IMR-90 (cell line): ENCODE results near the gene NLRP14. TPM values are rescaled to one million over a fixed set of nuclear protein-coding genes. Genes with fewer than 3 reads are reported as not detected.
A peak's percentile ranks its signal among the peaks of the same experiment; 100 is the strongest.

ENCODE experiments used
- ATAC-seq: fragments of 200-7000 bp; cut with Tn5 transposase; 2 replicates; pipeline ENCODE4 v1.9.1; 2020; ENCODE audit warnings: low read depth, mild to moderate bottlenecking, moderate library complexity
- BruUV-seq: library from RNA; stranded (reverse); fragments of 400-500 nt; replicated peaks from 2 replicates; lab custom pipeline; 2021; lab: Mats Ljungman, UMichigan
- CTCF ChIA-PET: fragments of 300-600 bp; formaldehyde crosslinking; extraction: SDS; loops from one replicate; lab custom pipeline; 2021; ENCODE audit warnings: antibody characterized with exemption; lab: Yijun Ruan, JAX
- POLR2A ChIA-PET: fragments of 300-600 bp; sonication (Branson Sonifier 250); formaldehyde crosslinking; loops from one replicate; lab custom pipeline; 2022; ENCODE audit warnings: antibody characterized with exemption; ENCODE audit not compliant: unreplicated experiment; lab: Charles Lee
- DNase-seq: peaks from one replicate; pipeline ENCODE4 v3.0.0; 2013
- H2AFZ ChIP-seq: replicated peaks from 2 replicates; pipeline ENCODE3; 2013; ENCODE audit warnings: low read length, mild to moderate bottlenecking; ENCODE audit not compliant: poor library complexity
- H2AK5ac ChIP-seq: 2 replicates; pipeline ENCODE4 v1.6.1; 2013; ENCODE audit warnings: low read depth, low read length, inconsistent platforms
- H2AK9ac ChIP-seq: replicated peaks from 2 replicates; pipeline ENCODE3; 2013; ENCODE audit warnings: mild to moderate bottlenecking, low read depth, low read length, moderate library complexity; ENCODE audit not compliant: poor library complexity
- H2BK120ac ChIP-seq: 2 replicates; pipeline ENCODE4 v1.6.1; 2013; ENCODE audit warnings: low read depth, low read length, inconsistent platforms
- H2BK15ac ChIP-seq: 3 replicates; pipeline ENCODE4 v1.6.1; 2013; ENCODE audit warnings: low read depth, low read length, inconsistent platforms
- H2BK20ac ChIP-seq: 2 replicates; pipeline ENCODE4 v1.6.1; 2013; ENCODE audit warnings: low read depth, mild to moderate bottlenecking, inconsistent platforms, low read length, moderate library complexity
- H2BK5ac ChIP-seq: 2 replicates; pipeline ENCODE4 v1.6.1; 2013; ENCODE audit warnings: mild to moderate bottlenecking, low read depth, low read length, inconsistent platforms; ENCODE audit not compliant: poor library complexity, severe bottlenecking
- H3K14ac ChIP-seq: replicated peaks from 2 replicates; pipeline ENCODE4 v1.6.1; 2013; ENCODE audit warnings: low read depth, low read length, inconsistent platforms
- H3K18ac ChIP-seq: 2 replicates; pipeline ENCODE4 v1.6.1; 2013; ENCODE audit warnings: low read depth, low read length, control low read depth
- H3K23ac ChIP-seq: 2 replicates; pipeline ENCODE4 v1.6.1; 2013; ENCODE audit warnings: low read depth, low read length, inconsistent platforms
- H3K27ac ChIP-seq: 2 replicates; pipeline ENCODE4 v1.5.1; 2013; ENCODE audit warnings: mild to moderate bottlenecking, control low read depth, low read length; ENCODE audit not compliant: insufficient read depth
- H3K27me3 ChIP-seq: 2 replicates; pipeline ENCODE4 v1.6.1; 2013; ENCODE audit warnings: low read length; ENCODE audit not compliant: control insufficient read depth, insufficient read depth
- H3K36me3 ChIP-seq: 2 replicates; pipeline ENCODE4 v1.6.1; 2013; ENCODE audit warnings: low read length, mixed read lengths; ENCODE audit not compliant: control insufficient read depth, insufficient read depth
- H3K4ac ChIP-seq: 2 replicates; pipeline ENCODE4 v1.6.1; 2013; ENCODE audit warnings: low read depth, low read length, inconsistent platforms
- H3K4me1 ChIP-seq: 2 replicates; pipeline ENCODE4 v1.6.1; 2013; ENCODE audit warnings: low read length, mixed read lengths; ENCODE audit not compliant: control insufficient read depth, insufficient read depth
- H3K4me2 ChIP-seq: 2 replicates; pipeline ENCODE4 v1.6.1; 2013; ENCODE audit warnings: low read depth, mild to moderate bottlenecking, control low read depth, low read length, moderate library complexity
- H3K4me3 ChIP-seq: 2 replicates; pipeline ENCODE4 v1.5.1; 2013; ENCODE audit warnings: low read depth, mild to moderate bottlenecking, control low read depth, low read length, moderate library complexity; ENCODE audit not compliant: insufficient read depth
- H3K56ac ChIP-seq: 2 replicates; pipeline ENCODE4 v1.6.1; 2013; ENCODE audit warnings: low read length, inconsistent platforms; ENCODE audit not compliant: insufficient read depth; ENCODE audit errors: extremely low read depth
- H3K79me1 ChIP-seq, 2 experiments: 2 replicates each; pipeline ENCODE4 v1.6.1; 2013; ENCODE audit warnings: low read length in 2 of 2, inconsistent platforms in 1 of 2, low read depth in 1 of 2
- H3K9ac ChIP-seq: 2 replicates; pipeline ENCODE4 v1.6.1; 2013; ENCODE audit warnings: low read depth, low read length, control low read depth
- H3K9me1 ChIP-seq: 2 replicates; pipeline ENCODE4 v1.6.1; 2013; ENCODE audit warnings: low read length, inconsistent platforms; ENCODE audit not compliant: insufficient read depth
- H3K9me3 ChIP-seq: 2 replicates; pipeline ENCODE4 v1.6.1; 2013; ENCODE audit warnings: low read length; ENCODE audit not compliant: control insufficient read depth, insufficient read depth
- H4K20me1 ChIP-seq: 2 replicates; pipeline ENCODE4 v1.6.1; 2013; ENCODE audit warnings: low read length, inconsistent platforms; ENCODE audit not compliant: insufficient read depth
- H4K5ac ChIP-seq: 2 replicates; pipeline ENCODE4 v1.6.1; 2013; ENCODE audit warnings: mild to moderate bottlenecking, low read depth, low read length, control low read depth
- H4K8ac ChIP-seq, 2 experiments: 2 replicates each; pipeline ENCODE4 v1.6.1; 2013; ENCODE audit warnings: low read depth in 2 of 2, low read length in 2 of 2, control low read depth in 1 of 2, inconsistent platforms in 1 of 2
- H4K91ac ChIP-seq: 2 replicates; pipeline ENCODE4 v1.6.1; 2013; ENCODE audit warnings: low read depth, low read length, inconsistent platforms; ENCODE audit not compliant: insufficient read depth
- SMC3 ChIP-seq: fragments of 150-350 bp; IDR thresholded peaks from 2 replicates; pipeline ENCODE4 v1.6.1; 2016; ENCODE audit warnings: low read depth, mild to moderate bottlenecking, antibody characterized with exemption, low read length, moderate library complexity
- WGBS, 2 experiments: methylation state at CpG; one replicate each; pipeline versions ENCODE4 v1.1.5 to v1.1.7; 2013; ENCODE audit warnings: missing lambda C conversion rate in 2 of 2; ENCODE audit not compliant: insufficient read length in 1 of 2; ENCODE audit errors: extremely low coverage in 2 of 2; 5-methylcytosine and 5-hydroxymethylcytosine counted together
- dilution Hi-C: fragments of 300-500 bp; cut with HindIII; formaldehyde crosslinking; loops from one replicate; pipeline ENCODE4 v1.14.3; 2018; ENCODE audit warnings: low sequenced_read_pairs; ENCODE audit not compliant: unreplicated experiment
- in situ Hi-C: fragments of 300-500 bp; cut with MboI; formaldehyde crosslinking; loops from 3 replicates; pipeline ENCODE4 v1.14.3; 2019; ENCODE audit warnings: low sequenced_read_pairs, inconsistent platforms, mixed read lengths
- intact Hi-C: fragments of 100-400 bp; cut with micrococcal nuclease; formaldehyde crosslinking; loops from 2 replicates; pipeline ENCODE4 v1.10.0; 2022
- polyA plus RNA-seq, 3 experiments: library from polyadenylated mRNA; depleted of rRNA; stranded (reverse); fragments of >200 nt; gene quantifications; 2 replicates each; pipeline ENCODE4 v1.2.3, GENCODE V29; 2012; ENCODE audit warnings: low replicate concordance in 1 of 3
- total RNA-seq: library from RNA; depleted of rRNA; stranded (reverse); fragments of >200 nt; gene quantifications from 2 replicates; pipeline ENCODE4 v1.2.3, GENCODE V29; 2012

NLRP14 gene
- total and polyA plus RNA-seq, 2 of the 4 experiments (the other 2 are of a cell fraction), result under 0.01 TPM; not detected in 1

GRCh38 chr11:7046474-7047175 lies 26.3 kb downstream of the NLRP14 start:
- Histone ChIP-seq H3K4ac (peak overlapping the region; percentile 39; the same call in 1 of the 2 replicates), H2BK120ac (0 out of 2 replicates have a peak overlapping the region, but pooled peaks have one; percentile 40), H4K8ac (no peak overlapping the region), H4K5ac (no peak overlapping the region), H3K9me3 (no peaks in the 10 kb centered on the region), H3K18ac (no peak overlapping the region), H2BK15ac (no peak overlapping the region), H3K4me1 (no peaks in the 10 kb centered on the region), H4K20me1 (no peaks in the 10 kb centered on the region), H3K9me1 (no peaks in the 10 kb centered on the region), H3K79me1 (no peaks in the 10 kb centered on the region), H2AK5ac (no peak overlapping the region), H4K91ac (no peak overlapping the region), H3K14ac (no peak overlapping the region), H3K36me3 (no peaks in the 10 kb centered on the region), H2AFZ (no peak overlapping the region), H3K23ac (no peak overlapping the region), H2BK5ac (no peak overlapping the region), H3K27me3 (0 out of 2 replicates have a peak, but pooled peaks cover 1% of the 10 kb centered on the region), H3K56ac (no peak overlapping the region), H3K9ac (no peak overlapping the region), H2BK20ac (no peak overlapping the region), H2AK9ac (no peak overlapping the region), H3K4me3 (no peak overlapping the region), H3K27ac (no peak overlapping the region), H3K4me2 (peak overlapping the region; percentile 57)
- ChIA-PET CTCF (interaction anchor here (0.8 to 0.9 kb wide), 2 partner anchors 8 to 11 kb away, joined by 3 read pairs; no protein-coding TSS in a partner anchor), POLR2A (no interaction called here)
- 50% methylated on average over 1 of the region's 3 CpGs; no CpG with 5 or more reads in 1 of the 2 experiments for WGBS, 2 experiments
- ATAC-seq (peak; percentile 91), DNase-seq (peak; percentile 84)
- in situ Hi-C loops (no loop called here), dilution Hi-C loops (no loop called here), intact Hi-C loops (loop anchor here (5.0 kb wide), 1 partner anchor 1089 kb away; no protein-coding TSS in a partner anchor)
- no peak for TF ChIP-seq SMC3
- BruUV-seq, result no TSS peak
